Measurements from ENCODE around the gene DEPDC5.
"Not testable (repeated sequence)": the region's sequence is repeated elsewhere in the genome, so short reads cannot be mapped to it uniquely, and the experiment has no call there.

Gene DEPDC5

DNA sequence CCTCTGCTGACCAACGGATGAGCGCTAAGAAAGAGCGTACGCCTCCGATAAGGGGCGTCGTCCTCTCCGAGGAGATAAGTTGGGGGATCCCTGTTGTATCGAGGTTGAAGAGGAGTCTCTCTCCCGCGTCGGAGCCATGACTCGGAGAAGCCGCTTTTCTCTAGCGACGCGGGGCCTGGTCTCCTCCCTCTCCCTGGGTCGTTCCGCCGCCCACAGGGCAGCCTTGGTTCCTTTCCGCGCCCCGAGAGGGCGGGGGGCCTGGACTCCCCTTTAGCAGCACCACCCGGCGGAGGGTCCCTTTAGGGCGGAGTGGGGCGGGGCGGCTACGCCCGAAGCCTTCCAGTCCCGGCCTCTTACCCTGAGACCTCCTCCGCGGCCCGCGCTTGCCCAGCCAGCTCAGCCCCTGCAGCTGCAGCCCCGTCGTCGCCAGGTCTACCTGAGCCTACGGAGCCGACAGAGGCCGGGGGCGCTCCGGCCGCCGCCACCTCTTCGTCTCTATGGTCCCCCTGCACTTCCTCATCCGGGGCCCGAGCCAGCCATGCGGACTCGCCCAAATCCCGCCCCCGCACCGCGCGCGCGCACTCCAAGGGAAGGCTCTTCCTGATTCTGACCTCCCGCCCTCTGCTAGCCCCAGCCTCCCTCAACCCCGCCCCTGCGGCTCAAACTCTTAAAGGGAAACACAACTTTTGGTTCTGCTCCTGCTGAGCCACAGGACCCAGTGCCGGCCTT is 4.0 kb upstream of the DEPDC5 start, which contains the start of gene PRR14L:
TSS of gene PRR14L (minus strand) at position 497 of the 729 bp plus-strand sequence. CDS start 11,272 bp downstream, outside the sequence.
- peak; percentile 94 for DNase-seq

DNA sequence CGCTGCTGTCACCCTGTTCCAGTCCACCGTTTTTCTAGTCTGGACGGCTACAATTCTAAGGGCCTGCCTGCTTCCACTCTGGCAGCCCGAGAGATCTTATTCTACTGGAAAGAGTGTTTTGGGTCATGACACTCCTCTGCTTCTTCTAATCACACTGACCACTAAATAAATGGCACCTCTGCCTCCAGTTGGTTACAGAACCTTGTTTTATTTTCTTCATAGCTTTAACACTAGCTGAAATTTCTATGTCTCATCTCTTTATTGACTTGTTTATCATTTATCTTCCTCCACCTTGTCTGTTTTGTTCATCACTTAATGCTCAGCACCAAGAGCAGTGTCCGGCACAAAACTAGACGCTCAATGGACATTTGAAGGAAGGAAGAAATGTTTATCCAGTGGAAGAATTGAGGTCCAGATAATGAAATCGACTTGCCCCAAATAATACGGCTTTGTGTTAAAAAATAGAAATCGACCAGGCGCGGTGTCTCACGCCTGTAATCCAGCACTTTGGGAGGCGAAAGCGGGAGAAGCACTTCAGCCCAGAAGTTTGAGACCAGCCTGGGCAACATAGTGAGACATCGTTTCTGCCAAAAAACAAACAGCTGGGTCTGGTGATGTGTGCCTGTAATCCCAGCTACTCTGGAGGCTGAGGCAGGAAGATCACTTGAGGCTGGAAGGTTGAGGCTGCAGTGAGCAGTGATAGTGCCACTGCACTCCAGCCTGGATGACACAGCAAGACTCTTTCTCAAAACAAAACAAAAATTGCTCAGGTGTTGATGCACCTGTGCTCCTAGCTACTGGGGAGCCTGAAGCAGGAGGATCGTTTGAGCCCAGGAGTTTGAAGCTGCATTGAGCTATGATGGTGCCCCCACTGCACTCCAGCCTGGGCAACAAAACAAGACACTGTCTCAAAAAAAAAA is 3.2 kb upstream of the DEPDC5 start:
- DNase-seq, result no peak

DNA sequence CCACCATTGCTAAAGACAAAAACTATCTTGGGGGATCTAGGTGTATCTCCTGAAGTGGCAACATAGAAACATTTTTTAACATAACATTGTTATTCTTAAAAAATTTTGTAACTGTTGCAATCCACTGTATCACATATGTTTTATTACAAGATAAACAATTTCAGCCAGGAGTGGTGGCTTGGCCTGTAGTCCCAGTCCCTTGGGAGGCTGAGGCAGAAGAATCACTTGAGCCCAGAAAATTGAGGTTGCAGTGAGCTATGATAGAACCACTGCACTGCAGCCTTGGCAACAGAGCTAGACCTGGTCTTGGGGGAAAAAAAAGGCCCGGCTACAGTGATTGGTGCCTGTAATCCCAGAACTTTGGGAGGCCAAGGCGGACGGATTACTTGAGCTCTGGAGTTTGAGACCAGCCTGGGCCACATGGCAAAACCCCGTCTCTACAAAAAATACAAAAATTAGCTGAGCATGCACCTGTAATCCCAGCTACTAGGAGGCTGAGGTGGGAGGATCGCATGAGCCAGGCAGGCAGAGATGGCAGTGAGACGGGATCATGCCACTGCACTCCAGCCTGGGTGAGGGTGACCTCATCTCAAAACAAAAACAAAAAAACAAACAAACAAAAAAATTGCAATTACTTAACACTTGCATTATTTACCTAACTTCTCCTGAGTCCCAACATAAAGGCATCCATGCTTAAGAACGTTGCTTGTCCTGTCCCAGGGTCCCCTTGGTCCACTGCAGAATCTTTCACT is 1.5 kb upstream of the DEPDC5 start:
- no peak for DNase-seq

DNA sequence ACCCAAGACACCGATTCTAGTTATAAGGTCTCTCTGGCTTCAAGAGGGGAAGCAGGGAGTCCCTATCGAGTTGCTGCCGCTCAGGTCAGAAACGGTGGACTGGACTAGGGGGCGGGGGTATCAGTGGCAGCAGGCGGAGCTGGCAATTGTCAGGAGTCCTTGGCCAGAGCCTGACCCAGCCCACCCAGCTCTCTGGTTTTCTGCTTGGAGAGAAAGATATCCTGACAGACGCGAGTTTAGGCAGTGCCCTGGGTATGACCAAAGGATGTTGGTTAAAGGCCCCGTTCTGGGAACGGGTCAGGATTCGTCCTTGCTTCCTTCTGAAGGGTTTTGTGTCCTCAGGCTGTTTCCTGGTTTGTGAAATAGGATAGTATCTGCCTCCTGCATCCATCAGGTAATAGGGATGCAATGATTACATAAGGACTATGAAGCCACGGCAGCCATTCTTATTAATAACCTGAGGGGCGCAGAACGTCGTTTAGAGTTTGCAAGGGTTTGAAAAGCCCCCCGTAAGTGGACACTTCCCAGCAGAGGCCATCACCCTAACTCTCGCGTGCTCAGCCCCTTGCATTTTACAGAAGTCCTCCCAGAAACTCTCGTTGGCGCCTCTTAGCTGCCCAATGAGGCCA is 700 bp upstream of the DEPDC5 start:
- DNase-seq, result peak; percentile 6

DNA sequence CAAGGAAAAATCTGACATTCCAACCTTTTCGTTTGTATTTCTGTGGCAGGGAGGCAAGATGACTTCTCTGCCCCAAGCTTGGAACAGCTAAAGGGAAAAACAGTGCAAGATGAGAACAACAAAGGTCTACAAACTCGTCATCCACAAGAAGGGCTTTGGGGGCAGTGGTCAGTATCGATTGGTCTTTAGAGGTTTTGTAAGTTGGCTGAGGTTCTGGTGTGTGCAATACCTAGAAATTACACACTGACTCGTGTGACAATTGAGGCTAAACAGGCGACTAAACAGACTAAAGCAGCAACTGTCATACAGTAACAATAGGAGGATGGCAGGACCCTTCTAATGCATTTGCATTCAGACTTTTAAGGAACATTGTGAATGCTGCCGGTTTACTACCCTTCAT is 994 bp downstream of the DEPDC5 start:
- no peak for DNase-seq

GRCh38 chr22:31757265-31757664 is 3.4 kb downstream of the DEPDC5 start:
- no peak for DNase-seq

DNA sequence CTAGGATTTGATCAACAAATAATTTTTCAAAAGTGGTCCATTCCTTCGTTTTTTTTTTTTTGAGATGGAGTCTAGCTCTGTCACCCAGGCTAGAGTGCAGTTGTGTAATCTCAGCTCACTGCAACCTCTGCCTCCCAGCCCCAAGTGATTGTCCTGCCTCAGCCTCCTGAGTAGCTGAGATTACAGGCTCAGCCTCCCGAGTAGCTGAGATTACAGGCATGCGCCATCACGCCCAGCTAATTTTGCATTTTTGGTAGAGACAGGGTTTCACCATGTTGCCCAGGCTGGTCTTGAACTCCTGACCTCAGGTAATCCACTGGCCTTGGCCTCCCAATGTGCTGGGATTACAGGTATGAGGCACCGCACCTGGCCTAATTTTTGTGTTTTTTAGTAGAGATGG is 5.0 kb downstream of the DEPDC5 start:
- DNase-seq, result not testable (repeated sequence)

DNA sequence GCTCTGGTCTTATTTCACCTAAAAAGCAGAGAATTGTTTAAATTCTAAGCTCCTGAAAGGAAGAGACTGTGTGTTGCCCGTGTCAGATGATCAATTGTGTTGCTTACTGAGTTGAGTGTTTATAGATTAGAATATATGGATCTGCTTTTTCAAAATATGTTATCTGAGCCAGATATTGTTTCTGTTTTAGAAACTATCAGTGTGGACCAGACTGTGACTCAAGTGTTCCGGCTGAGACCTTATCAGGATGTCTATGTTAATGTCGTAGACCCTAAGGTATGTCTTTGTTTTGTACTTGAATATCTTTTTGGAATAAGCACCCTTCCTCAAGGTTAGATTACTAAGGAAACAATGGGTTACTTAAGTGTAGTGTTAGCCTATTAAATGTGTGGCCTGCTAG is 11.0 kb downstream of the DEPDC5 start:
- DNase-seq, result no peak

DNA sequence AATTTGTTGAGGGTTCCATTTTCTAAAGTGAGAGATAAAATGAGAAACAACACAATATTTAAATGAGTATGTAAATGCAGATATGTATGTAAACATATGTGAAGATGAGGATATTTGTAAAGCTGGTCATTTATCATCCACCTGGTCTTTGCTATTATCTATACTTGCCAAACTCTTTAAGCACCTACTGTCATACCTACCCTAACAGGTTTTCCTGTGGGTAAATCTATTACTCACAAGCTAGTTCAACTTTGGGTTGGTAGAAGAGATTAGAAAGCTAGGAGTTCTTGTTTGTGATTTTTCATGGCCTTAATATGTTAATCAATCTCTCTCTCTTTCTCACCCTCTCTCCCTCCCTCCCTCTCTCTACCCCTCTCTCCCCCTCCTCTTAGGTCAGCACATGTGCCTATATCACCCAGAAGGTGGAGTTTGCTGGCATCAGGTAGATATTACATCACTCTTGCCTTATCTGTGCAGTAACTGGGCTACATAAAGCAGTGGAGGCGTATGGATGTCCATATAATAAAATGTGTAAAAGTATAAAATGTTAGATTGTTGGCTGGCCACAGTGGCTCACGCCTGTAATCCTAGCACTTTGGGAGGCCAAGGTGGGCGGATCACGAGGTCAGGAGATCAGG is 14.7 kb downstream of the DEPDC5 start:
- DNase-seq, result no peak

DNA sequence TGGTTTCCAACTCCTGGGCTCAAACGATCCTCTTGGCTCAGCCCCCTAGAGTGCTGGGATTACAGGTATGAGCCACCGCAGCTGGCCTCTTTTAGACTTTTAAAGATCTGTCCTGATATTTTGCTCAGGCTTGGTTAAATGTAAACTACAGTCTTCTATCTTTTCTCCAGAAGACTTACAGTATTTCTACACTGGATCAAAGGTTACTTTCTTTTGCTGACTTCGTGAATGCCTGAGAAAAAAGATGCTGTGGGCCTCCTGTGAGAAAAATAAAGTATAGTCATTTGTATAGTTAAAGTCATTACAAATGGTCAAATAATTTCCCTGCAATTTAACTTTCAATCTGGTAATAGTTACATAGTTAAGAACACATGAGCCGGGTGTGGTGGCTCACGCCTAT is 19.6 kb downstream of the DEPDC5 start:
- DNase-seq, result no peak

DNA sequence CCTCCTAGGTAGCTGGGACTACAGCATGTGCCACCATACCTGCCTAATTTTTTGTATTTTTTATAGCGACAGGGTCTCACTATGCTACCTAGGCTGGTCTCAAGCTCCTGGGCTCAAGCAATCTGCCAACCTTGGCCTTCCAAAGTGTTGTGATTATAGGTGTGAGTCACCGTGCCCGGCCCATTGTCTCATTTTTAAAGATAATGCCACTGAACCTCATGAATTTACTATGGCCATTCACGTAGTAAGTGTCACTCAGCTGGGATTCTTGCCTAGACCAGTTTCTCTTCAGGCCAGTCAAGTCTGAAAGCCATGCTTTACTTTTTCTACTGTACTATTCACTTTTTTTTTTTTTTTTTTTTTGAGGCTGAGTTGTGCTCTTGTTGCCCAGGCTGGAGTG is 22.4 kb downstream of the DEPDC5 start:
- no peak for DNase-seq

- no peak for DNase-seq
Observed at GRCh38 chr22:31789803-31790202, 36.0 kb downstream of the DEPDC5 start.

- DNase-seq, result no peak
Observed at GRCh38 chr22:31790240-31790639, 36.4 kb downstream of the DEPDC5 start.

DNA sequence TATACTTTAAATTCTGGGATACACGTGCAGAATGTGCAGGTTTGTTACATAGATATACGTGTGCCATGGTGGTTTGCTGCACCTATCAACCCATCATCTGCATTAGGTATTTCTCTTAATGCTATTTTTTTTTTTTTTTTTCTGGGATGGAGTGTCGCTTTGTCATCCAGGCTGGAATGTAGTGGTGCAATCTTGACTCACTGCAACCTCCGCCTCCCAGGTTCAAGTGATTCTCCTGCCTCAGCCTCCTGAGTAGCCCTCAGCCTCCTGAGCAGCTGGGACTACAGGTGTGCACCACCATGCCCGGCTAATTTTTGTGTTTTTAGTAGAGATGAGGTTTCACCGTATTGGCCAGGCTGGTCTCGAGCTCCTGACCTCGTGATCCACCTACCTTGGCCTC is 45.5 kb downstream of the DEPDC5 start:
- not testable (repeated sequence) for DNase-seq

DNA sequence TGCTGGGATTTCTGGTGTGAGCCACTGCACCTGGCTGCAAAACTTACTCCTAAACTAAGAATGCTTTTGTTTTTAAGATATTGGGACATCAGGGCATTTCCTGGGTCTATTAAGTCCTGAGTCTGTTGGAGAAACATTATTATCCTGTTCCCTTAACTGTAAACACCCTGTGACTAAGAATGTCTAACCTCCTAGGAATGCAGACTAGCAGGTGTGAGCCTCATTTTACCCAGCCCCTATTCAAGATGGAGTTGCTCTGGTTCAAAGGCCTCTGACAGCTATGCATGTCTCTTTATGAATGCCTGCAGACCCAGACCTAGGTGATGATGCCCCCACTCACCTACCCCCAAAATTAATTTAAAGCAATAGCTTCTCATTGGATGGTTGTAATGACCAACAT is 46.2 kb downstream of the DEPDC5 start:
- DNase-seq, result peak; percentile 18

GRCh38 chr22:31800861-31801260 is 47.0 kb downstream of the DEPDC5 start:
- DNase-seq, result not testable (repeated sequence)

- no peak for DNase-seq
Observed at GRCh38 chr22:31802575-31802974, 48.8 kb downstream of the DEPDC5 start.

DNA sequence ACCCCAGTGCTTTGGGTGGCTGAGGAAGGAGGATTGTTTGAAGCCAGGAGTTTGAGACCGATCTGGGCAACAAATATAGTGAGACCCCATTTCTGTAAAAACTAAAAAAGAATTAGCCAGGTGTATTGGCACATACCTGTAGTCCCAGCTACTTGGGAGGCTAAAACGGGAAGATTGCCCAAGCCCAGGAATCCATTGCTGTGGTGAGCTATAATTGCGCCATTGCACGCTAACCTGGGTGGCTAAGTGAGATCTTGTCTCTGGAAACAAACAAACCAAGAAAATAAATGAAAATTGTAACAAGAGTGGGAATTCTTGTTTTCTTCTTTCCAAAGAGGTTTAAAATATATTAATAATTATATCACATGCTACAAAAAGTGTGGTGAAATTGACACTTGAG is 52.9 kb downstream of the DEPDC5 start:
- no peak for DNase-seq

DNA sequence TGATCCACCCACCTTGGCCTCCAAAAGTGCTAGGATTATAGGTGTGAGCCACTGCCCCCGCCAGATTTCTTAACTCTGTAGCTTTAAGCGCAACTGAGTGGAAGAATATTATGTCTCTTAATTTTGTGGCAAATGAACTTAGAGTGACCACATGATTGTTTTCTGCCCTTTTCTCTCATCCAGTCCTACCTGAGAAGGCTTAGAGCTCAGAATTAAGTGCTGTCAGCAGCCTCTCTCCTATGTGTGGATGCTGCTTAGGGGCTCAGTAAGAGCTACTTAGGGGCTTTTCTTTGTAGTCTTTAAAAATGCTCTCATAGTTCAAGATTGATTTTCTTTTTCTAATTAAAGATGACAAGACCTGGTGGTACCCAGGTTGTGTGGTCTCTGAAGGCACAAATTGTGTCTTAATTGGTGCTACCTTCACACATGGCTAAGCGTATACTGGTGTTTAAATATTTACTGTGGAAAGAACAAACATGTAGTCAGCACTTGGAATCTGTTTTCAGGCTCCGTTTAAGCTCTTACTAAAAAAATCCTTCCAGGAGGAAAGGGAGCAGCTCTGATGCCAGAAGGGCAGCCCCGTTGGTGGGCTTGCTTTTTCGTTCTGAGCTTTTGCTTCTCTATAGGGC is 59.3 kb downstream of the DEPDC5 start:
- DNase-seq, result no peak

- DNase-seq, result not testable (repeated sequence)
Observed at GRCh38 chr22:31813898-31814297, 60.1 kb downstream of the DEPDC5 start.

- no peak for DNase-seq
Observed at GRCh38 chr22:31814942-31815341, 61.1 kb downstream of the DEPDC5 start.

DNA sequence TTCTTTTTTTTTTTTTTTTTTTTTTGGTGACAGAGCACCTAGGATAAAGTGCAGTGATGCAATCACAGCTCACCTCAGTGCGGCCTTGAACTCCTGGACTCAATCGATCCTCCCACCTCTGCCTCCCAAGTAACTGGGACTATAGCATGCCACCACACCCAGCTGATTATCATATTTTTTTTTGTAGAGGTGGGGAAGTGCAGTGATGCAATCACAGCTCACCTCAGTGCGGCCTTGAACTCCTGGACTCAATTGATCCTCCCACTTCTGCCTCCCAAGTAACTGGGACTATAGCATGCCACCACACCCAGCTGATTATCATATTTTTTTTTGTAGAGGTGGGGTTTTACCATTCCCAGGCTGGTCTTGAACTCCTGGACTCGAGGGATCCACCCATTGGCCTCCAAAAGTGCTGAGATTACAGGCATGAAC is 61.6 kb downstream of the DEPDC5 start:
- not testable (repeated sequence) for DNase-seq
